Prostate gland (tissue), 2 donors: ENCODE data around the gene ZNF185.

Experiments used
- CTCF ChIP-seq, 4 experiments: fragments of 200-600 bp in 2 of 4; fragments of 450-650 bp in 2 of 4; sonication (generic) in 2 of 4; IDR thresholded peaks; 1 replicate in 3 of 4; 2 replicates in 1 of 4; pipeline ENCODE4 v1.5.1; 2016 to 2019; ENCODE audit warnings: antibody characterized with exemption in 4 of 4, mild to moderate bottlenecking in 2 of 4, moderate library complexity in 2 of 4
- POLR2A ChIP-seq: fragments of 450-650 bp; IDR thresholded peaks from one replicate; pipeline ENCODE4 v1.6.1; 2016; ENCODE audit warnings: antibody characterized with exemption, mild to moderate bottlenecking
- POLR2AphosphoS5 ChIP-seq: sonication (generic); formaldehyde crosslinking; IDR thresholded peaks from one replicate; pipeline ENCODE4 v1.6.1; 2017; ENCODE audit warnings: antibody characterized with exemption

GRCh38 chrX:152893980-152894610 is 3.8 kb upstream of the ZNF185 start:
- no peak for TF ChIP-seq CTCF (IDR thresholded peaks at IDR 0.05)
- no peak for TF ChIP-seq POLR2A
- TF ChIP-seq POLR2AphosphoS5, result no peak
